OCI-LY3 (cell line): ENCODE measurements around the gene NKX1-2.
"Not testable (repeated sequence)": the region's sequence is repeated elsewhere in the genome, so short reads cannot be mapped to it uniquely, and the experiment has no call there.

Experiments used
- H2AFZ ChIP-seq: fragments of 200-600, 300-600 bp; shearing (Covaris generic); 2 replicates; pipeline ENCODE4 v1.6.0; 2014; ENCODE audit warnings: antibody characterized with exemption, low read depth, low read length
- H3K27ac ChIP-seq: fragments of 200-600, 300-600 bp; sonication (generic); 2 replicates; pipeline ENCODE4 v1.5.1; 2014; ENCODE audit warnings: mild to moderate bottlenecking, low read length, moderate library complexity, mixed read lengths
- H3K27me3 ChIP-seq: fragments of 200-600, 300-600 bp; sonication (generic); 2 replicates; pipeline ENCODE4 v1.6.1; 2014; ENCODE audit warnings: low read depth, low read length, mixed read lengths
- H3K36me3 ChIP-seq: fragments of 200-600, 300-600 bp; sonication (generic); replicated peaks from 2 replicates; pipeline ENCODE3; 2014; ENCODE audit warnings: low read depth, low read length, mixed read lengths
- H3K4me1 ChIP-seq: fragments of 300-600, 200-600 bp; sonication (generic); 2 replicates; pipeline ENCODE4 v1.6.1; 2014; ENCODE audit warnings: low read length, mixed read lengths
- H3K4me2 ChIP-seq: fragments of 200-600, 300-600 bp; sonication (generic); 2 replicates; pipeline ENCODE4 v1.6.1; 2014; ENCODE audit warnings: low read length, mixed read lengths
- H3K4me3 ChIP-seq: fragments of 300-600, 200-600 bp; sonication (generic); 2 replicates; pipeline ENCODE4 v1.5.1; 2014; ENCODE audit warnings: antibody characterized with exemption, mild to moderate bottlenecking, low read length, moderate library complexity
- H3K79me2 ChIP-seq: fragments of 300-600, 200-600 bp; shearing (Covaris generic); 2 replicates; pipeline ENCODE4 v1.6.1; 2014; ENCODE audit warnings: mild to moderate bottlenecking, low read length, mixed read lengths
- H3K9ac ChIP-seq: fragments of 300-600, 200-600 bp; shearing (Covaris generic); 2 replicates; pipeline ENCODE4 v1.6.0; 2014; ENCODE audit warnings: mild to moderate bottlenecking, low read length, moderate library complexity
- H3K9me3 ChIP-seq: fragments of 200-600, 300-600 bp; shearing (Covaris generic); 2 replicates; pipeline ENCODE4 v1.6.1; 2014; ENCODE audit warnings: low read length, mixed read lengths; ENCODE audit not compliant: insufficient read depth
- H4K20me1 ChIP-seq: fragments of 200-600, 300-600 bp; sonication (generic); 2 replicates; pipeline ENCODE4 v1.6.1; 2016; ENCODE audit warnings: low read length, mixed read lengths; ENCODE audit not compliant: insufficient read depth
- CTCF ChIP-seq: fragments of 200-600, 300-600 bp; sonication (generic); IDR thresholded peaks from 2 replicates; pipeline ENCODE4 v1.5.1; 2014; ENCODE audit warnings: antibody characterized with exemption, low read length, low read depth
- EZH2phosphoT487 ChIP-seq: fragments of 200-600 bp; shearing (Covaris generic); IDR thresholded peaks from 2 replicates; pipeline ENCODE4 v1.6.1; 2018; ENCODE audit warnings: antibody characterized with exemption, mixed run types, low read depth

NKX1-2 gene

GRCh38 chr10:124447751-124448466 lies 1.9 kb downstream of the NKX1-2 start:
- Histone ChIP-seq H3K36me3 (no peaks in the 10 kb centered on the region), H3K4me2 (no peak overlapping the region), H3K27ac (no peak overlapping the region), H3K79me2 (no peaks in the 10 kb centered on the region), H3K4me1 (no peaks in the 10 kb centered on the region), H3K27me3 (peaks cover 14% of the 10 kb centered on the region; the same call in 1 of the 2 replicates), H2AFZ (no peak overlapping the region), H3K4me3 (no peak overlapping the region), H4K20me1 (no peaks in the 10 kb centered on the region), H3K9me3 (no peaks in the 10 kb centered on the region), H3K9ac (no peak overlapping the region)
- TF ChIP-seq CTCF (no peak), EZH2phosphoT487 (no peak)

- H3K4me1 ChIP-seq: no peaks in the 10 kb centered on the region
- TF ChIP-seq CTCF (no peak), EZH2phosphoT487 (no peak)
- H4K20me1 ChIP-seq: no peaks in the 10 kb centered on the region
- no peaks in the 10 kb centered on the region for H3K79me2 ChIP-seq
- H3K4me3 ChIP-seq: no peak overlapping the region
- no peaks in the 10 kb centered on the region for H3K9me3 ChIP-seq
- no peak overlapping the region for H2AFZ ChIP-seq
- H3K9ac ChIP-seq: no peak overlapping the region
- no peaks in the 10 kb centered on the region for H3K36me3 ChIP-seq
- H3K27me3 ChIP-seq: peaks cover 14% of the 10 kb centered on the region; the same call in 1 of the 2 replicates
- no peak overlapping the region for H3K27ac ChIP-seq
- no peak overlapping the region for H3K4me2 ChIP-seq
These were observed 2.7 kb downstream of the NKX1-2 start for GRCh38 chr10:124446830-124447750.

GRCh38 chr10:124441694-124442093 lies 8.1 kb downstream of the NKX1-2 start:
- not testable (repeated sequence) for H3K4me3 ChIP-seq, H3K36me3 ChIP-seq, H3K27ac ChIP-seq, H2AFZ ChIP-seq, H3K4me2 ChIP-seq, H3K27me3 ChIP-seq, H3K9me3 ChIP-seq, H3K9ac ChIP-seq, H3K79me2 ChIP-seq, H3K4me1 ChIP-seq, H4K20me1 ChIP-seq

GRCh38 chr10:124436191-124436638 lies 13.6 kb downstream of the NKX1-2 start:
- TF ChIP-seq EZH2phosphoT487 (no peak), CTCF (no peak)
- peaks cover 4% of the 10 kb centered on the region; the same call in 1 of the 2 replicates for H3K27me3 ChIP-seq
- H3K79me2 ChIP-seq: no peaks in the 10 kb centered on the region
- no peak overlapping the region for H3K9ac ChIP-seq
- H3K9me3 ChIP-seq: no peaks in the 10 kb centered on the region
- H3K4me3 ChIP-seq: peak overlapping the region; percentile 39; the same call in 1 of the 2 replicates
- no peak overlapping the region for H3K27ac ChIP-seq
- H2AFZ ChIP-seq: no peak overlapping the region
- no peaks in the 10 kb centered on the region for H4K20me1 ChIP-seq
- peak overlapping the region; percentile 70 for H3K4me2 ChIP-seq
- peaks cover 14% of the 10 kb centered on the region for H3K4me1 ChIP-seq
- no peaks in the 10 kb centered on the region for H3K36me3 ChIP-seq

GRCh38 chr10:124435683-124436082 lies 14.2 kb downstream of the NKX1-2 start:
- not testable (repeated sequence) for H2AFZ ChIP-seq, H3K9ac ChIP-seq, H3K27ac ChIP-seq, H3K27me3 ChIP-seq, H3K79me2 ChIP-seq, H3K9me3 ChIP-seq, H3K36me3 ChIP-seq, H3K4me3 ChIP-seq, H4K20me1 ChIP-seq
- Histone ChIP-seq H3K4me1 (peaks cover 14% of the 10 kb centered on the region), H3K4me2 (peak overlapping the region; percentile 70)
